Memory B cell (primary cell): ENCODE data around the gene SIGLEC11.
"Not testable (repeated sequence)": the region's sequence is repeated elsewhere in the genome, so short reads cannot be mapped to it uniquely, and the experiment has no call there.

ENCODE experiments used
- ATAC-seq: fragments of 150-1000 bp; cut with Tn5 transposase; 2 replicates; pipeline ENCODE4 v1.10.0; 2021; ENCODE audit warnings: low read depth, mild to moderate bottlenecking, moderate library complexity
- DNase-seq, 2 donors: peaks; one replicate each; pipeline ENCODE4 v3.0.0; 2022; ENCODE audit warnings: low spot score in 2 of 2
- H3K27ac Mint-ChIP-seq: one replicate; pipeline ENCODE4 v1.8.0; 2022; ENCODE audit warnings: mild to moderate bottlenecking, moderate library complexity, mixed read lengths
- H3K27me3 Mint-ChIP-seq: one replicate; pipeline ENCODE4 v1.8.0; 2022; ENCODE audit warnings: mixed read lengths
- H3K36me3 Mint-ChIP-seq: one replicate; pipeline ENCODE4 v1.8.0; 2022; ENCODE audit warnings: mild to moderate bottlenecking, mixed read lengths
- H3K4me1 Mint-ChIP-seq: one replicate; pipeline ENCODE4 v1.8.0; 2022; ENCODE audit warnings: mixed read lengths
- H3K4me3 Mint-ChIP-seq: one replicate; pipeline ENCODE4 v1.8.0; 2022; ENCODE audit warnings: mild to moderate bottlenecking, moderate library complexity, mixed read lengths
- H3K9me3 Mint-ChIP-seq: one replicate; pipeline ENCODE4 v1.8.0; 2022; ENCODE audit warnings: mixed read lengths

Gene SIGLEC11, protein sequence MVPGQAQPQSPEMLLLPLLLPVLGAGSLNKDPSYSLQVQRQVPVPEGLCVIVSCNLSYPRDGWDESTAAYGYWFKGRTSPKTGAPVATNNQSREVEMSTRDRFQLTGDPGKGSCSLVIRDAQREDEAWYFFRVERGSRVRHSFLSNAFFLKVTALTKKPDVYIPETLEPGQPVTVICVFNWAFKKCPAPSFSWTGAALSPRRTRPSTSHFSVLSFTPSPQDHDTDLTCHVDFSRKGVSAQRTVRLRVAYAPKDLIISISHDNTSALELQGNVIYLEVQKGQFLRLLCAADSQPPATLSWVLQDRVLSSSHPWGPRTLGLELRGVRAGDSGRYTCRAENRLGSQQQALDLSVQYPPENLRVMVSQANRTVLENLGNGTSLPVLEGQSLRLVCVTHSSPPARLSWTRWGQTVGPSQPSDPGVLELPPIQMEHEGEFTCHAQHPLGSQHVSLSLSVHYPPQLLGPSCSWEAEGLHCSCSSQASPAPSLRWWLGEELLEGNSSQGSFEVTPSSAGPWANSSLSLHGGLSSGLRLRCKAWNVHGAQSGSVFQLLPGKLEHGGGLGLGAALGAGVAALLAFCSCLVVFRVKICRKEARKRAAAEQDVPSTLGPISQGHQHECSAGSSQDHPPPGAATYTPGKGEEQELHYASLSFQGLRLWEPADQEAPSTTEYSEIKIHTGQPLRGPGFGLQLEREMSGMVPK

DNA sequence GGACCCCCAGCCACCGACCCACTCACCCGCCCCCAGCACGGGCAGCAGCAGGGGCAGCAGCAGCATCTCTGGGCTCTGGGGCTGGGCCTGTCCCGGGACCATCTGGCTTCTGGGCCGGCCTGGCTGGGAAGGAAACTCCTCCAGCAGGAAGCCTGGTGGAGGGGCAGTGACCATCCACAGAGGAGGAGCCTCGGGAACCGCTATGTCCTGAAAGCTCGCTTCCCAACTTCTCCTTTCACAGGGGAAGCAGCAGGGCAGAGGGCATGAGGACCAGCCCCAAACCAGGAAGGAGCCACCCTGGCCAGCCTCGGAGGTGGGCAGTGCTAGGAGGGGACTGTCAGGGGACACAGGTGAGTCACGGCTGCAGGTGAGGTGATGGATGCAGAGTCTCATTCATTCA lies at the start of gene SIGLEC11:
SIGLEC11 (minus strand) TSS at position 193 of the 400 bp plus-strand sequence; CDS start at position 102, 91 bp downstream.
- not testable (repeated sequence) for DNase-seq, H3K36me3 Mint-ChIP-seq, H3K4me3 Mint-ChIP-seq, ATAC-seq, H3K27me3 Mint-ChIP-seq, H3K9me3 Mint-ChIP-seq, H3K27ac Mint-ChIP-seq, H3K4me1 Mint-ChIP-seq

DNA sequence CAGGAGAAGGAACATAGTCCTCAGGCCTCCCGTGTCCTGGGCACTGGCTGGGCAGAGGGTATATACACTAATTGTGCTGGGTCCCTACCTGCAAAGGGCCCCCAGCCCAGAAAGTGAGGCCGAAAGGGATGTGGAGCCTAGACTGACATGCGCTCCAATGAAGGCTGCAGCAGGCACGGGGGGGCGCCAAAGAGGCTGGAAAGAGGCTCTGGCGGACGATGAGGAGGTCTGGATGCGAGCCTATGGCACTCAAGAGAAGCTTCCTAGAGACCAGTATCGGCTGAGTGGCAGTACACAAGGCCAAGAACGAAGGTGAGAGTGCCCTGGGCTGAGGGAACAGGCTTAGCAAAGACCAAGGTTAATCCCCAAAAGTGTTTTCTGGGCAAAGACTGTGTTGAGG lies 47.6 kb upstream of the SIGLEC11 start:
- Mint-ChIP-seq H3K9me3 (no peaks in the 10 kb centered on the region), H3K36me3 (peaks cover 35% of the 10 kb centered on the region), H3K27me3 (no peaks in the 10 kb centered on the region), H3K4me1 (peaks cover 4% of the 10 kb centered on the region), H3K4me3 (no peak overlapping the region), H3K27ac (no peak overlapping the region)
- DNase-seq: no peak
- ATAC-seq: no peak

GRCh38 chr19:50007947-50008346 lies 47.0 kb upstream of the SIGLEC11 start:
- peaks cover 4% of the 10 kb centered on the region for H3K4me1 Mint-ChIP-seq
- no peak for ATAC-seq
- no peak overlapping the region for H3K27ac Mint-ChIP-seq
- H3K27me3 Mint-ChIP-seq: no peaks in the 10 kb centered on the region
- H3K9me3 Mint-ChIP-seq: no peaks in the 10 kb centered on the region
- H3K4me3 Mint-ChIP-seq: no peak overlapping the region
- H3K36me3 Mint-ChIP-seq: peaks cover 30% of the 10 kb centered on the region
- DNase-seq: no peak

- no peaks in the 10 kb centered on the region for H3K9me3 Mint-ChIP-seq
- DNase-seq (no peak), ATAC-seq (no peak)
- H3K27me3 Mint-ChIP-seq: no peaks in the 10 kb centered on the region
- no peak overlapping the region for H3K27ac Mint-ChIP-seq
- no peak overlapping the region for H3K4me3 Mint-ChIP-seq
- peaks cover 3% of the 10 kb centered on the region for H3K4me1 Mint-ChIP-seq
- peaks cover 25% of the 10 kb centered on the region for H3K36me3 Mint-ChIP-seq
Observed at GRCh38 chr19:50007170-50007569, 46.2 kb upstream of the SIGLEC11 start.

DNA sequence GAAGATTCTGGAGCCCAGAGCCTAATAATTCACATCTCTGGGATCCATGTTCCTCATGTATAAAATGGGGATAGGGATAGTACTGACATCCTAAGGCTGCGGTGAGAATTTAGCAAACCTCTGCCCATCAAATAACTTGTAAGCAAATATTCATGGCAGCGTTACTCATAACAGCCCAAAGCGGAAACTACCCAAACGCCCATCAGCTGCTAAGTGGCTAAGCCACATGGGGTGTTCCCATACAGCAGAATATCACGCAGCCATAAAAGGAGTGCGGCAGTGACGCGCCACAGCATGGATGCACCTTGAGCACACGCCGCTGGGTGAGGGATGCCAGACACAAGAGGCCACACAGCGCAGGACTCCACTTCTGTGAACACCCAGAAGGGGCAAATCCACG lies 44.5 kb upstream of the SIGLEC11 start:
- Mint-ChIP-seq H3K27ac (no peak overlapping the region), H3K9me3 (no peaks in the 10 kb centered on the region), H3K4me1 (peaks cover 2% of the 10 kb centered on the region), H3K36me3 (peaks cover 23% of the 10 kb centered on the region), H3K27me3 (no peaks in the 10 kb centered on the region), H3K4me3 (no peak overlapping the region)
- DNase-seq (no peak), ATAC-seq (peak; percentile 22)

GRCh38 chr19:50003810-50004419 lies 42.9 kb upstream of the SIGLEC11 start:
- no peak overlapping the region for H3K4me3 Mint-ChIP-seq
- H3K9me3 Mint-ChIP-seq: no peaks in the 10 kb centered on the region
- H3K27me3 Mint-ChIP-seq: no peaks in the 10 kb centered on the region

GRCh38 chr19:50003254-50003788 lies 42.3 kb upstream of the SIGLEC11 start:
- Mint-ChIP-seq H3K27me3 (no peaks in the 10 kb centered on the region), H3K36me3 (peaks cover 30% of the 10 kb centered on the region), H3K4me3 (no peak overlapping the region), H3K9me3 (no peaks in the 10 kb centered on the region), H3K4me1 (peaks cover 2% of the 10 kb centered on the region), H3K27ac (no peak overlapping the region)
- ATAC-seq (no peak), DNase-seq (no peak)

More at GRCh38 chr19:50003810-50004419, 42.9 kb upstream of the SIGLEC11 start:
- DNase-seq: no peak
- ATAC-seq: no peak
- Mint-ChIP-seq H3K27ac (no peak overlapping the region), H3K36me3 (peaks cover 27% of the 10 kb centered on the region), H3K4me1 (peaks cover 2% of the 10 kb centered on the region)

DNA sequence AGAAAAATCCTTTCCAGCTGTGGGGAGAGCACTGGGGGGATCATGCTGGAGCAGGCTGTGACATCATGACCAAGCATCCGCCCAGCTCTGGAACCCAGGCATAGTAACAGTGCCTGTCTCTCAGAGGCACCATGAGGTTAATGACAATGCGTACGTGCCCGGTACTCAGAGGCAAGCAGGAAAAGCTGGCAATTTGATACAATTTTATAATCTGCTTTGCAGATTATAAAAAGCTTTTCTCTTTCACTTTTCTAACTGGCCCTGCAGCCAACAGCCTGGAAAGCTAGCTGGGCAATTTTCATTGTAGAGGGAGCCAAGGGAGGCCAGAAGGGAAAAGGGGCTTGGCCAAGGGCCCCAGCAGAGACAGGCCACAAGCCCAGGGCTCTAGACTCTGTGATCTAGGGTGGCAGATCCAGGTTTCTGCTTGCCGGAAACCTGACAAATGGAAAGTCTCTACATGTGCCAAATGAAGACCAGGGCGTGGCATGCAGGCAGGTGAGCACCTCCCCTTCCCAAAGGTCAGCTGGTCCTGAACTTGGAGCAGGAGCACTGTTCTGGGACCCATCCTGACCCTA lies 41.5 kb upstream of the SIGLEC11 start:
- H3K9me3 Mint-ChIP-seq: no peaks in the 10 kb centered on the region
- H3K27me3 Mint-ChIP-seq: no peaks in the 10 kb centered on the region
- peaks cover 30% of the 10 kb centered on the region for H3K36me3 Mint-ChIP-seq
- ATAC-seq (no peak), DNase-seq (no peak)
- no peak overlapping the region for H3K4me3 Mint-ChIP-seq
- H3K27ac Mint-ChIP-seq: no peak overlapping the region
- H3K4me1 Mint-ChIP-seq: peaks cover 2% of the 10 kb centered on the region

GRCh38 chr19:50001775-50002174 lies 40.8 kb upstream of the SIGLEC11 start:
- Mint-ChIP-seq H3K36me3 (peaks cover 25% of the 10 kb centered on the region), H3K4me1 (peaks cover 2% of the 10 kb centered on the region), H3K4me3 (no peak overlapping the region), H3K9me3 (no peaks in the 10 kb centered on the region), H3K27ac (no peak overlapping the region), H3K27me3 (no peaks in the 10 kb centered on the region)
- no peak for DNase-seq
- no peak for ATAC-seq

- peaks cover 2% of the 10 kb centered on the region for H3K4me1 Mint-ChIP-seq
- peaks cover 27% of the 10 kb centered on the region for H3K36me3 Mint-ChIP-seq
- no peak for ATAC-seq
- H3K9me3 Mint-ChIP-seq: no peaks in the 10 kb centered on the region
- H3K27ac Mint-ChIP-seq: no peak overlapping the region
- no peak overlapping the region for H3K4me3 Mint-ChIP-seq
- no peaks in the 10 kb centered on the region for H3K27me3 Mint-ChIP-seq
- no peak for DNase-seq
Observed at GRCh38 chr19:50000841-50001557, 40.0 kb upstream of the SIGLEC11 start.

GRCh38 chr19:50000038-50000840 lies 39.3 kb upstream of the SIGLEC11 start:
- Mint-ChIP-seq H3K4me1 (peaks cover 2% of the 10 kb centered on the region), H3K9me3 (no peaks in the 10 kb centered on the region), H3K4me3 (no peak overlapping the region), H3K27me3 (no peaks in the 10 kb centered on the region), H3K36me3 (peaks cover 26% of the 10 kb centered on the region), H3K27ac (no peak overlapping the region)
- no peak for ATAC-seq
- DNase-seq: no peak

- DNase-seq (no peak), ATAC-seq (no peak)
- H3K27ac Mint-ChIP-seq: no peak overlapping the region
- no peaks in the 10 kb centered on the region for H3K9me3 Mint-ChIP-seq
- H3K36me3 Mint-ChIP-seq: peaks cover 29% of the 10 kb centered on the region
- no peak overlapping the region for H3K4me3 Mint-ChIP-seq
- H3K27me3 Mint-ChIP-seq: no peaks in the 10 kb centered on the region
- peaks cover 2% of the 10 kb centered on the region for H3K4me1 Mint-ChIP-seq
Observed at GRCh38 chr19:49999371-50000010, 38.5 kb upstream of the SIGLEC11 start.
